RPMI8226 (cell line): Measurements from ENCODE around the gene TMEM165.

Experiments used
- DNase-seq: peaks from one replicate; pipeline ENCODE4 v3.0.0-alpha.2; 2015

Gene TMEM165

DNA sequence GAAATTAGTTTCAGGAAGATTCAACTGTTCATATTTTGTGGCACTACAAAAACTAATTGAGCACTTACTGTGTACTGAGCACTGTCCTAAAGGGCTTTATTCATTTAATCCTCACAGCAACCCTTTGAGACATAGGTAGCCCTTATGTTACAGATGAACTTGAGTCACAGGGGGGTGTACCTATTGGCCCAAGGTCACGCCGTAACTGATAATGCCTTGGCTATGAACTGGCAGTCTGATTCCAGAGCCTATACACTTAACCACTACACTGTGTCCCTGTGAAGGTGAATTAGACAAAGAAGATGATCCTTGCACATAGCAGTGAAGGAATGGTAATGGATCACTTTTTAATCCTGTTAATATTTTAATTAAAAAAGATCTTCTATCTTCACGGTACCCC lies 12.0 kb downstream of the TMEM165 start:
- DNase-seq: no peak

DNA sequence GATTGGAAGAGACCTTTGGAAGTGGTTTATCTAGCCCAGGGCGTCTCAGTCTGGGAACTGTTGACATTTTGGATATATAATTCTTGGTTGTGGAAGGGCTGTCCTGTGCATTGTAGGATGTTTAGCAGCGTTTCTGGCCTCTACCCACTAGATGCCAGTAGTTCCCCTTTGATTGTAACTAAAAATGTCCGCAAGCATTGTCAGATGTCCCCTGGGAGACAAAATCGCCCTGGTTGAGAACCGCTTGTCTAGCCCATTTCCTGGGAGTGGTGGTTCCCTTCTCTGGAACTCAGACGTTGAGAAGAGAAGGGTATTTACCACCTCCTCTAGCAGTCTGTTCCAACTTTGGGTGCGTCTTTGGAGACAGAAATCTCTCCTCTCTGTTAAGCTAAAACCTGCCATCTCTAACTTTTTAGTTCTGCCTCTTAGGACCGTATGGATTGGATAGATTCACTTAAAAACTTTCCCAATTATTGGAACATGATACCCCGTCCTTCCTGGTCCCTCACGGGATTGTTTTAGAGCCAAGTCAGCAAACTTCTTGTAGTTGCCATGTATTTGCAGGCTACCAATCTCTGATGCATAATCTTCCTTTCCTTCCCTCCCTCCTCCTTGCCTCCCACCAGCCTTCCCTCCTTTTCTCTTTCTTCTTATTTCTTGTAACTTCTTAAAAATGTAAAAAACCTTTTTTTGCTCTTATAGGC lies 13.9 kb downstream of the TMEM165 start:
- DNase-seq: no peak

DNA sequence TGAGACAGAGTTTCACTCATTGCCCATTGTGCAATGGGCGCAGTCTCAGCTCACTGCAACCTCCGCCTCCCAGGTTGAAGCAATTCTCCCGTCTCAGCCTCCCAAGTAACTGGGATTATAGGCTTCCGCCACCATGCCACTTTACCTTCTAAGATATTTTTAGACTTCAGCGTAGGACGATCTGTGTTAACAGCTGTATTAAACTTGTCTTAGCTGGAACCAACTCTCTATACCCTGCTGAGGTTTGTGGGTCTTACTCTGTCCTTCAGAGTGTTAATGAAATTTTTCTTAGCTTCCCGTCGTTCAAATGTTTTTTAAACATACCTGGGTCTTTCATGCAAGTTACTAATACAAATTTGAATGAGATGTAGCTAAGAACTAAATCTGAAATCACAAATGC lies 14.7 kb downstream of the TMEM165 start:
- DNase-seq: no peak

DNA sequence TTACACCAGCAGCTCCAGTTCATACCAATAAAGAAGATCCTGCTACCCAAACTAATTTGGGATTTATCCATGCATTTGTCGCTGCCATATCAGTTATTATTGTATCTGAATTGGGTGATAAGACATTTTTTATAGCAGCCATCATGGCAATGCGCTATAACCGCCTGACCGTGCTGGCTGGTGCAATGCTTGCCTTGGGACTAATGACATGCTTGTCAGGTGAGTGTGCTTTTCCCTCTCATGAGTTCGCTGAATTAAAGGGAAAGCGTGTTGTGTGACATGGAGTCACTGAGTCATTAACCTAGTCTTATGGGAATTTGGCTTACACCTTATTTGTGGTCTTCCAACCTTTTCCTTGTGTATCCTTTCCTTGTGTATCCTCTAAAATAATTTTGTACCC lies 15.9 kb downstream of the TMEM165 start:
- no peak for DNase-seq

DNA sequence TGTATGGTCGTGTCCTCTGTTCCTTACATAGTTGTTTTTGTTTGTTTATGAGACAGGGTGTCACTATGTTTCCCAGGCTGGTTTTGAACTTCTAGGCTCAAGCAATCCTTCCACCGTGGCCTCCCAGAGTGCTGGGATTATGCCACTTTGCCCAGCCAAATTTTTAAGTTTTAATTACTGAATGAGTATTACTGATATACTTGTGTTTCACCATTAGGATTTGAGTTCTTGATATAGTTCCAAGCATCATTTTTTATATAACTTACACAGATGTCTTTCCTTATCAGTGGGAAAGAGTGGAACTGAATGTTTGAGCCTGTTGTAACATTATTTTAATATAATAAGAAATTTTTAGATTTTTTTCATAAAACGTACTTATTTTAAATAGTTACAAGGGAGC lies 20.4 kb downstream of the TMEM165 start:
- no peak for DNase-seq

DNA sequence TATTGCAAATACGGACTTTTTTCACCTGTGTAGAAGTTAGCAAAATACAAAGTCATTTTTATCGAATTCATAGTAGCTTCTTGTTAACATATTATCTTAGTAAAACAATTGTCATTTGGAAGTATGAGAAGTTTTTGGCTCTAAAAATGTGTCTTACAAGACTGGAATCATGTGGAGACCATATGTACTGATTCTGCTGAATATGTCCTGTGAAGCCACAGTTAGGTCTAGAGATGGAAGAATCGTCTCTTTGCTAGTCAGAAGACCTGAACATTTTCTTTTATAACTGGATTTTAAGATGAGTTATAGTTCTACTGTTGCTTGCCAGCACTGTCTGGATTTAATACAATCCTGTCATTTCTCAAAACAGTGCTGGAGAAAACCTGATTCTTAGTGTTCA lies 29.0 kb downstream of the TMEM165 start:
- no peak for DNase-seq

DNA sequence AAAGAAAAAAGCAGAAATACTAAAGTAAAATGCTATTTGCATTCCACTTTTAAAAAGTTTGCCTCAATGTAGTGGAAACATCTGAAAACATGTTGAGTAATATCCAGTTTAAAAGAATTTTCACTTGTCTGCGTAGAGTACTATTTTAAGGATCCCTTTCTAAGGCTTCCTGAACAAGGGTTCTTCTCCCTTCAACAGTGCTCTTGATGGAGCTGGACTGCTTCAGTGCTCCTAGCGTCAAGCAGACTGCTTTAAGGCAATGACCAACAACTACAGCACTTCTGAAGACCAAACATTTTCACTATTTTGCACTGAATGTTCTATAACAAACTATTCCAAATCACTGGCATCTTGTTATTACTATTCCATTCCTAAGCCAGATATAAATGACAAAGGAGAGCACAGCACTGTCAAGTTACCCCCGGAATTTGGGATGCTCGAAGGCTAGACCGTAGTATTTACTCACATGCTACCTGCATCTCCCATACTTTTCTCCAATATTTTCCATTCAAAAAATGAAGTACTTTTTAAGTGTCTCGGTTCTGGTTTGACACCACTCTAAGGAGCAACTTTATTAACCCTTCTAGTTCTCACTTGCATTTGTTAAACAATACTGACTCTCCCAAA lies 36.1 kb downstream of the TMEM165 start:
- no peak for DNase-seq

DNA sequence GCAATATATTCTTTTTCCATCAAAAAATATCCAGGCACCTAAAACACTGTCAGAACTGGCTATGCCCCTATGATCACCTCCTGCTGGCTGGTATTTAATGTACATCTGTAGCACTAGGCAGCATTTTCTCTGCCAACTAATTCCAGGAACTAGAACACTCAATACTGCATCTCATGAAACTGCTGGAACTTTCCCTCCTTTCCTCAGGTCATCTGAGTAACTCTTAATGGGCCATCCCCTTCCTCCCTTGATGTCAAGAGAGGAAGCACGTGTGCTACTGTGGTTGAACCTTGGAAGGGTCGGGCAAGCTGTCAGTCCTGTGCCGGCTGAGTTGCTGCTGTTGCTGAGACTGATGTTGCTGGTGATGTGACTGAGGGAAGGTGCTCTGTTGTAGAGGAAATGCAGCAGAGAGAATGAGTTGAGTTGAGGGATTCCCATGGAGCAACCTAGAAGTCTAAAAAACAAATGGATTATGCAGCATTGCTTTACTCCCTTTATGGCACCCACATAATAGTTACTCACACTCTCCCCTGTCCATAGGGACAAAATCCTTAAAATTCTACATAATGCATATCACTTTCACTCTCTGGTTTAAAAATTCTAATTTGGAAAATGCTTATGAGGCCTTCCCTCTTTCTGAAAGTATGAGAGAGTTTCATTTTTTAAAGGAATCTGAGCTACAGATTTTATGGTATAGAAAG lies 39.5 kb downstream of the TMEM165 start:
- DNase-seq: no peak

DNA sequence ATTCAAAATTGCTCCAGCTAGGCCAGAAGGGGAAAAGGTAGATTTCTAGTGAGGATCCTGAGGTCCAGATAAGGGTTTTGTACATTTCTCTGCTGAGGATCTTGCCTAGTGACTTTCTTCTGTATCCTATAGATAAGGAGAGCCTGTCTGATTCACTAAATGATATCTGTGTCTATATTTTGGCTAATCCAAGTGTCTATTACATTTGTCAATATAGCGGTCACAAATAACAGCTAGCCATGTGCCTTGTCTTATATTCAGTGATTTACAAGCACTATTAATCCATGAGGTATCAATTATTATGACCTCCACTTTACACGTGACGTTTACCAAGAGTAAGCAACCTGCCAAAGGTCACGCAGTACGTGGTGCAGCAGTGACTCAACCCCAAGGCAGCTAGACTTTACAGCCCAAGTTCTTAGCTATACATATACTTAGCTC lies 41.6 kb downstream of the TMEM165 start:
- no peak for DNase-seq

DNA sequence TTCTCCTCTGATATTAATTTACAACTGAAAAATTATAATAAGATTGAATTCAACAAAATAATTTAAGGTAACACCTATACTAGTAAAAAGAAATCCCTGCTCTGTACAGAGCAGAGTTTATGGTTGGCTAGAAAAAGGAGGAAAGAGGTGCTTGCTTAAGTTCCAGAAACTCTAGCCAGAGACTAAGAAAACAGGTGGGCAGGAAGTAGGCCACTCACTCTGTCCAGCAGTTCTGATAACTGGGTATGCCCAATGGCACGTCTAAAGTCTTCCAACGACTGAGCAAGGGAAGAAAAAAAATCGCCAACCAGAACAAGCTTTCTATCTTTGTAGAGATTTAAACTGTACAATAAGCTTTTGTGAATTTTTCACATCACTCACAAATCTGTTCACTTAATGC lies 42.1 kb downstream of the TMEM165 start:
- no peak for DNase-seq

DNA sequence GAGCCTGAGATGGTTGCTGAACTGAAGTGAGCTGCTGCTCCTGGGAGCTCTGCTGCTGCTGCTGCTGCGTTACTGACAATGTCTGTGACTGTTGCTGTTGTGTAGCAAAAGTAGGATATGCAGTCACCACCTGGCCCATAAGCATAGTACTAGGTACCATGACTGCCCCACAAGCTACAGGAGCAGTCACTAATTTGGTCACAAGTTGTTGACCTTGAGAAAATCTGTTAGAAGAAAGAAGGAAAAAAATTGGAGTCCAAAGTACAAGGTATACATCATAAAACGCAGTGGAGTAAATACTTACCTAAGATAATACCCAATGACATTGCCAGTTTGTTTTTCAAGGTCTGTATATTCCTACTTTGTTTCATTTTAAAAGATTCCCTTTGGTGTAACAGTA lies 42.6 kb downstream of the TMEM165 start:
- DNase-seq: no peak

DNA sequence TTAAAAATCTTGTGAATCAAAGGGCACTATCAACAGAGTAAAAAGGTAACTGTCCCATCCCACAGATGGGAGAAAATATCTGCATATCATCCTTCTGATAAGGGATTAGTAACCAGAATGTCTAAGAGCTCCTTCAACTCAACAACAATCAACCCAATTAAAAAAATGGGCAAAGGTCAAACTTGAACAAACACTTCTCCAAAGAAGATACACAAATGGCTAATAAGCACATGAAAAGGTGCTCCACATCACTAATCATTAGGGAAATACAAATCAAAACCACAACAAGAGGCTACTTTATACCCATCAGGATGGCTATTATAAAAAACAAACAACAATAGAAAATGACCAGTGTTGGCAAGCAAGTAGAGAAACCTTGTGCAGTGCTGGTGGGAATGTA lies 43.3 kb downstream of the TMEM165 start:
- no peak for DNase-seq

DNA sequence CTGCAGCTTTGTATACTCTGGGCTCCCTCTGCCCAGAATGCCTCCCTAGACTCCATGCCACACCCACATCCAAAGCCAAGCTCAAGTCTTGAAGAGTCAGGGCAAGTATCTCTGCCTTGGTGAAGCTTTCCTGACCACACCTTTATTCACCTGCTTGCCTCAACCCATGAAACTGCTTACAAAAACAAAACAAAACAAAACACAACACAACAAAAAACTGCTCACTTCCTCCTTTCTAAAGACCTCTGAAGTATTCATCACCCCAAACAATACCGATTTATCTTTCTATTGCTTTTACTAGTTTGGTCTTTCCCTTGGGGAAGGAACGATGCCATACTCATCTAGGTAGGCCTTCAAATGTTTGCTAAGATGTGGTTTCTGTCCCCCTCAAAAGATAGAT lies 45.0 kb downstream of the TMEM165 start:
- DNase-seq: no peak

DNA sequence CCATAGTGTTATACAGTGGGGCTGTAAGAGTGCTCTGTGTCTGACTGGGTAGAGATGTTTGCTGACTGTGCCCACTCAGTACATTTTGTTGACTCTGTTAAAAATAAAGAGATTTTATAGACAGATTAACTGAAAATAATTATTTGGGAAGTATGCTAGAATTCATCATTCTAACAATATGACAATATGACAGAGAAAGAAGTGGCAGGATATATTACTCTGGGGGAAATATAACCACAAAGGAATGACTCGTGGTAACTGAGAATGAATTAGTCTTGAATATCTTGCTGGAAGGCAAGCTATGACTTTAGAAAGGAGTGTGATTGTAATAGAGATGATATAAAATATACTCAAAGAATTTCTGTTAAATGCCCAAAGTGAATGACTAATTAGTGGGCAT lies 46.8 kb downstream of the TMEM165 start:
- no peak for DNase-seq

DNA sequence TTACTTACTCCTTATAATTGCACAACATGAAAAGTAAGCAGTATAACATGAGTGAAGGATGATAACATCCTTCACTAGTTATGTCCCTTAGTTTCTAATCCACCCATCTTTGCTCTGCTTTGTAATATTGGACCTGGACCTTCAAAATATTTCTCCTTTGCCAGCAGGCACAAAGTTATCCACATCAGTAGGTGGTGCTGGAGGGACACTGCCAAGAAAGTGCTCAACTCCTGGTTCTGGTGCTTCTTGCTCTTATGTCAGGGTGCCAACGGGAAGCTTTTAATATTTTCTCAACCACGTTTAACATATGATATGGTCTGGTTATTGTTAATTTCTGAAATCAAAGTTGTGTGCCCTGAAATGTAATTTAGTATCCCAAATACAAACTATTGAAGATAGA lies 49.1 kb downstream of the TMEM165 start:
- DNase-seq: no peak

DNA sequence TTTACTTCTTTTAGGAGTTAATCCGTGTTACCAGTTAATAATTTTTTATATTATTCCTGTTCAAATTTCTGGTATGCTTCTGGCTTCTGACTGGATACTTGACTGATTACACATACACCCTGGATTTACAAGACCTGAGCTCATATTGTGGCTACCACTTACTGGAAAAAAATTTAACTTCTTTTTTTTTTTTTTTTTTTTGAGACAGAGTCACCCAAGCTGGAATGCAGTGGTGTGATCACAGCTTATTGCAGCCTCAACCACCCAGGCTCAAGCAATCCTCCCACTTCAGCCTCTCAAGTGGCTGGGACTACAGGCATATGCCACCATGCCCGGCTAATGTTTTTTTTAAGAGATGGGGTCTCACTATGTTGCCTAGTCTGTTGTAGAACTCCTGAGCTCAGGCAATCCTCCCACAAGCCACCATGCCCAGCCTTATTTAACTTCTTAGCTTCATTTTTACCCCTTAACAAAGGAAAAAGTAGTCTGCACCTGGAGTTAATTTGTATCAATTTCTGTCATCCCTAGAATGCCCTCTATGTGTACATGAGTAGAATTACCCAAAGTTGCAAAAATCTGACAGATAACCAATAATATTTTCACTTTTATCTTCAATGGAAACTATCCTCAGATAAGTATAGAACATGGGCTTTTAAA lies 50.3 kb downstream of the TMEM165 start:
- DNase-seq: no peak

DNA sequence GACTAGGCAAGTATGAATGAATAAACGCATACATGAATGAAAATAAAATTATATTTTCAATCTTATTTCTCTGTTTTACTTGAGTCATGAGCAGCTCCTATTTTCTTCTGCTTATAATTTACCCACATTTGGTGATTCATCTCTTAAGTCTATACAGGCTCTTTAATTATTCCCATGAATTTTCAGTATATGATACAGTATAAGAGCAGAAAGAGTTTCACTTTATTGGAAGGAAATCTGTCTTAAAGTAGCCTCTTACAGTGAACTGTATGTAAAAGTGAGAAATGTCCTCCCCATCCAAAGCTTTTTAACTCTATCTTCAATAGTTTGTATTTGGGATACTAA lies 50.8 kb downstream of the TMEM165 start:
- no peak for DNase-seq

DNA sequence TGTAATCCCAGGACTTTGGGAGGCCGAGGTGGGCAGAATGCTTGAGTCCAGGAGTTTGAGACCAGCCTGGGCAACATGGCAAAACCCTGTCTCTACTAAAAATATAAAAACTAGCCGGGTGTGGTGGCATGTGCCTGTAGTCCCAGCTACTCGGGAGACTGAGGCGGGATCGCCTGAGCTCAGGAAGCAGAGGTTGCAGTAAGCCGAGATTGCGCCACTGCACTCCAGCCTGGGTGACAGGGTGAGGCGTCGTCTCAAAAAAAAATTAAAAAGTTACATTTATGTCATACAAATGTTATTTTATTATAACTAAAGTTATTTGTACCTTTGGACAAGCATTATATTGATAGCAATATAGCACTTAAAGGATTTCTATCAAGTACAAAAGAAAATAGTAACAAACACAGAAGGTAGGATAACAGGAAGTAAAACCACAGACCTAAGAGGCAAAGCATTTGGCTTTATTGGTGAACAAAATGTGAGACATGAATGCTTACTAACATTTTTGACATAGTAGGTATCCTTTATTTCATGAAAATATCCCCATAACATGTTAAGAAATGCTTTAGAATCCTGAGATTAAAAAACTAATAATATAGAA lies 51.5 kb downstream of the TMEM165 start:
- no peak for DNase-seq

DNA sequence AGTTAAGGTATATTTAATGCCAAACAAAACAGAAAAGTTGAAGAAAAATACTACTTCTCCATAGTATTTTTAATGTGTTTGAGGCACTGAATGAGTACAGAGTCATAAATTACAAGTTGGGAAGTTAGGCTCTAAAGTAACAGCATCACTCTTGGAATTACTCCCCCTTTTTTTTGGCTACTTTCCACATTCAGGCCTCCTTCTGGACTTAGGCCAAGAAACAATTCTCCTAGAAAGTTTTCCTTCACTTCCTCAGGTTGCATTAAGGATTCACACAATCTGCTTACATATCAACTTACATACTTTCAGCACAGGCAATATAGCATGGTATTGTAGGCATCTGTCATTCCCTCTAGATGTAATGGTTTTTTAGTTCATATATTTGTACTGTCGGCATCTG lies 52.1 kb downstream of the TMEM165 start:
- no peak for DNase-seq

DNA sequence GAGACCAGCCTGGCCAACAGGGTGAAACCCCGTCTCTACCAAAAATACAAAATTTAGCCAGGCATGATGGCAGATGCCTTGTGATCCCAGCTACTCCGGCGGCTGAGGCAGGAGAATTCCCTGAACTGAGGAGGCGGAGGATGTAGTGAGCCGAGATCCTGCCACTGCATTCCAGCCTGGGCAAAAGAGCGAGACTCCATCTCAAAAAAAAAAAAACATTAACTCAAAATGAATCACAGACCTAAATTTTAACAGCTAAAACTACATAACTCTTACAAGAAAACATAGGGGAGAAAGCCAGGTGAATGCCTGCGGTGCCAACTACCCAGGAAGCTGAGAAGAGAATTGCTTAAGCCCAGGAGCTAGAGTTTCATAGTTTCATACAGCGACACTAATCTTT lies 54.8 kb downstream of the TMEM165 start:
- no peak for DNase-seq

DNA sequence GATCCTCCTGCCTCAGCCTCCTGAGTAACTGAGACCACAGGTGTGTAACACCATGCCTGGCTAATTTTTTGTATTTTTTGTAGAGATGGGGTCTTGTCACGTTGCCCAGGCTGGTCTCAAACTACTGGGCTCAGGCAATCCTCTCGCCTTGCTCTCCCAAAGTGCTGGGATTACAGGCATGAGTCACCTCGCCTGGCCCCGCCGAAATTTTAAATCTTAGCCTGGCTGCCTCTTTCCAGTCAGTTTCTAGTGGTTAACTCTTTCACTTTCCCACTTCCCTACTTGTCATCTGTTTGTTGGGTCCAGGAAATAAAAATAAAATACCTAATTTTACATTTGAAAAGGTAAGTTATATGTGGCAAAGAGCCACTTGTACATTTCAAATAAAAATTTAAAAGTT lies 62.4 kb downstream of the TMEM165 start:
- no peak for DNase-seq

DNA sequence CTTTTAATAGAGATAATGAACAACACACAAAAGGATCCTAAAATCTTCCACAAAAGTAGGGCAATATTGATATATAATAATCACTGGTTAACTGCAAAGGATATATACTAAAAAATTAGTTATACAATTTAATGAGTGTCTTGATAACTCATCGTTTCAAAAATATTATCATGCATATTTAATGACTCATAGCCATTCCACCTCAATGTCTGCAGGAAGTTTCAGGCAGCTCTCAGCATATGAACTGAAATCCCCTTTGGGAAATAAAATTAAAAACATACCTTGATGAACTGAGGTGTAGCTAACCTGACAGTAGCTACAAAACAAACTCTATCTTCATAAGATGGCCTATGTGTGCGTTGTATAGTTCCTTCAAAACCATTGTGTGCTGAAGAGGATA lies 62.9 kb downstream of the TMEM165 start:
- DNase-seq: no peak

DNA sequence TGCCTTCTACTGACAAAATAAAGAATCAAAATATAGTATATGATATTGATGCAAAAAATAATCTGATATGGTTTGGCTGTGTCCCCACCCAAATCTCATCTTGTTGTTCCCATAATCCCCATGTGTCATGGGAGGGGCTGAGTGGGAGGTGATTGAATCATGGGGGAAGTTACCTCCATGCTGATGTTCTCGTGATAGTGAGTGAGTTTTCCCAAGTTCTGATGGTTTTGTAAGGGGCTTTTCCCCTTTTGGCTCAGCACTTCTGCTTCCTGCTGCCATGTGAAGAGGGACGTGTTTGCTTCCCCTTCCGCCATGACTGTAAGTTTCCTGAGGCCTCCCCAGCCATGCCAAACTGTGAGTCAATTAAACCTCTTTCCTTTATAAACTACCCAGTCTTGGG lies 70.2 kb downstream of the TMEM165 start:
- DNase-seq: no peak

DNA sequence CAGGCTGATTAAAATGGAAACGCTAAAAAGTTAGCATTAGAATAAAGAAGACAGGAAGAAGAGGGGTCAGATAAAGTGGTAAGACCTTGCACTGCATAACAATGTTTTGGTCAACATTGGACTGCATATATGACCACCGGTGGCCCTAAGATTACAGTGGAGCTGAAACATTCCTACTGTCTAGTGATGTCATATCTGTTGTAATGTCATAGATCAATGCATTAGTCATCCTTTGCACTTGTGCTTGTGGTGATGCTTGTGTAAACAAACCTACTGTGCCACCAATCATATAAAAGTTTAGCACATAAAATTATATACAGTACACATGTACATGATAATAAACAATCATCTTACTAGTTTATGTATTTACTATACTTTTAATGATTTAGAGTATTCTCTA lies 73.0 kb downstream of the TMEM165 start:
- no peak for DNase-seq
